Testis (tissue), 2 donors: ENCODE measurements around the gene CACNA1C.

Source experiments
- POLR2A ChIP-seq: fragments of 450-650 bp; IDR thresholded peaks from one replicate; pipeline ENCODE4 v1.6.1; 2017; ENCODE audit warnings: antibody characterized with exemption, mild to moderate bottlenecking, moderate library complexity
- TF ChIP-seq, protein P1 (sequence below), 3 experiments: fragments of 450-650 bp in 2 of 3; fragments of 200-600 bp in 1 of 3; sonication (generic) in 1 of 3; IDR thresholded peaks; one replicate each; pipeline ENCODE4 v1.5.1; 2016 to 2019; ENCODE audit warnings: antibody characterized with exemption in 3 of 3, mild to moderate bottlenecking in 2 of 3, moderate library complexity in 1 of 3

DNA sequence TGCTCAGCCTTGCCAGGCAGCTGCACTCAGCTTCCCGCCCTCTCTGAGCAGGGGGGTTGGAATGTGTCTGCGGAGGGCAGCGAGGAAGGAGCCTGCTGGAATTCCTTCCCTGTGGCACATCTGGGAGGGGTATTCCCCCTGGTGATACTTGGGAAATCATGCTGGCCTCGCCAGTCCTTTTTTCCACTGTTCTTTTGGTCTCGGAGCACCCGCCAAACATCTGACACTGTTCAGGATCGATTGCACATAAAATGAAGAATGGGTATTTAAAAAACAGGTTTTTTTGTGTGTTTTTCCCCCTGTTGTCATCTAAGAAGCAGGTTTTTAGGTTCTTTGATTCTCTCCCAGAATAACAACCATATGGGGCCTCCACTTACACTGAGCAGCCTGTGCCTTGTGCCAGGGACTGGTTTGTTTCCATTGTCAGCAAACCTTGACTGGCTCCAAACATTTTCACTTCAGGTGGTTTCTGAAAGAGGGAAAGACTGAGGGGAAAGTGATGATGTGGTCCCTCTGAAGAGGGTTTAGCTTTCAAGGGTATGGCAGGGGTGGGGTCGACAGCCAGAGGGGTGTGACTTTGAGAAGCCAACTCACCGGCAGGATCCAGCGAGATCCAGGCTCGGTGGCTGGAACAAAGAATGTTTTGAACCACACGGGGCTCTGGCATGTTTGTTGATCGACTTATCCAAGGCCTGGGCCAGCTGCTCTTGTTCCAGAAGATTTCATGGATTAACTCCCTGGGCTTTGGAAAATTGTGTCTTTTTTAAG is 215.1 kb downstream of the CACNA1C start:
- TF ChIP-seq, protein P1, sequence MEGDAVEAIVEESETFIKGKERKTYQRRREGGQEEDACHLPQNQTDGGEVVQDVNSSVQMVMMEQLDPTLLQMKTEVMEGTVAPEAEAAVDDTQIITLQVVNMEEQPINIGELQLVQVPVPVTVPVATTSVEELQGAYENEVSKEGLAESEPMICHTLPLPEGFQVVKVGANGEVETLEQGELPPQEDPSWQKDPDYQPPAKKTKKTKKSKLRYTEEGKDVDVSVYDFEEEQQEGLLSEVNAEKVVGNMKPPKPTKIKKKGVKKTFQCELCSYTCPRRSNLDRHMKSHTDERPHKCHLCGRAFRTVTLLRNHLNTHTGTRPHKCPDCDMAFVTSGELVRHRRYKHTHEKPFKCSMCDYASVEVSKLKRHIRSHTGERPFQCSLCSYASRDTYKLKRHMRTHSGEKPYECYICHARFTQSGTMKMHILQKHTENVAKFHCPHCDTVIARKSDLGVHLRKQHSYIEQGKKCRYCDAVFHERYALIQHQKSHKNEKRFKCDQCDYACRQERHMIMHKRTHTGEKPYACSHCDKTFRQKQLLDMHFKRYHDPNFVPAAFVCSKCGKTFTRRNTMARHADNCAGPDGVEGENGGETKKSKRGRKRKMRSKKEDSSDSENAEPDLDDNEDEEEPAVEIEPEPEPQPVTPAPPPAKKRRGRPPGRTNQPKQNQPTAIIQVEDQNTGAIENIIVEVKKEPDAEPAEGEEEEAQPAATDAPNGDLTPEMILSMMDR (IDR thresholded peaks at IDR 0.05) = no peak
- TF ChIP-seq POLR2A = no peak
